BE2C (cell line): ENCODE results near the gene DRC3.
"Not testable (repeated sequence)": the region's sequence is repeated elsewhere in the genome, so short reads cannot be mapped to it uniquely, and the experiment has no call there.

Experiments used
- DNase-seq: peaks from one replicate; pipeline ENCODE4 v3.0.0-alpha.2; 2020
- H3K27me3 ChIP-seq: fragments of 250-450 bp; sonication (Bioruptor Pico); 2 replicates; pipeline ENCODE4 v1.5.1; 2020; ENCODE audit warnings: mild to moderate bottlenecking
- H3K36me3 ChIP-seq: fragments of 250-450 bp; sonication (Bioruptor Pico); 2 replicates; pipeline ENCODE4 v1.5.1; 2020; ENCODE audit warnings: mild to moderate bottlenecking
- H3K4me1 ChIP-seq: fragments of 250-450 bp; sonication (Bioruptor Pico); 2 replicates; pipeline ENCODE4 v1.5.1; 2020
- H3K4me3 ChIP-seq: 2 replicates; pipeline ENCODE4 v1.5.1; 2011; ENCODE audit warnings: low read depth, low read length
- H3K9me3 ChIP-seq: fragments of 250-450 bp; sonication (Bioruptor Pico); 2 replicates; pipeline ENCODE4 v1.5.1; 2020
- TF ChIP-seq, protein P1 (sequence below): IDR thresholded peaks from 2 replicates; pipeline ENCODE4 v1.5.1; 2012; ENCODE audit warnings: mild to moderate bottlenecking, low read depth, low read length

DRC3 gene

GRCh38 chr17:17934806-17935205 is 37.9 kb upstream of the DRC3 start:
- TF ChIP-seq, protein P1, sequence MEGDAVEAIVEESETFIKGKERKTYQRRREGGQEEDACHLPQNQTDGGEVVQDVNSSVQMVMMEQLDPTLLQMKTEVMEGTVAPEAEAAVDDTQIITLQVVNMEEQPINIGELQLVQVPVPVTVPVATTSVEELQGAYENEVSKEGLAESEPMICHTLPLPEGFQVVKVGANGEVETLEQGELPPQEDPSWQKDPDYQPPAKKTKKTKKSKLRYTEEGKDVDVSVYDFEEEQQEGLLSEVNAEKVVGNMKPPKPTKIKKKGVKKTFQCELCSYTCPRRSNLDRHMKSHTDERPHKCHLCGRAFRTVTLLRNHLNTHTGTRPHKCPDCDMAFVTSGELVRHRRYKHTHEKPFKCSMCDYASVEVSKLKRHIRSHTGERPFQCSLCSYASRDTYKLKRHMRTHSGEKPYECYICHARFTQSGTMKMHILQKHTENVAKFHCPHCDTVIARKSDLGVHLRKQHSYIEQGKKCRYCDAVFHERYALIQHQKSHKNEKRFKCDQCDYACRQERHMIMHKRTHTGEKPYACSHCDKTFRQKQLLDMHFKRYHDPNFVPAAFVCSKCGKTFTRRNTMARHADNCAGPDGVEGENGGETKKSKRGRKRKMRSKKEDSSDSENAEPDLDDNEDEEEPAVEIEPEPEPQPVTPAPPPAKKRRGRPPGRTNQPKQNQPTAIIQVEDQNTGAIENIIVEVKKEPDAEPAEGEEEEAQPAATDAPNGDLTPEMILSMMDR, result no peak
- H3K9me3 ChIP-seq, result no peaks in the 10 kb centered on the region
- no peaks in the 10 kb centered on the region for H3K36me3 ChIP-seq
- no peak for DNase-seq
- no peaks in the 10 kb centered on the region for H3K27me3 ChIP-seq
- H3K4me3 ChIP-seq, result no peak overlapping the region
- no peaks in the 10 kb centered on the region for H3K4me1 ChIP-seq

DNA sequence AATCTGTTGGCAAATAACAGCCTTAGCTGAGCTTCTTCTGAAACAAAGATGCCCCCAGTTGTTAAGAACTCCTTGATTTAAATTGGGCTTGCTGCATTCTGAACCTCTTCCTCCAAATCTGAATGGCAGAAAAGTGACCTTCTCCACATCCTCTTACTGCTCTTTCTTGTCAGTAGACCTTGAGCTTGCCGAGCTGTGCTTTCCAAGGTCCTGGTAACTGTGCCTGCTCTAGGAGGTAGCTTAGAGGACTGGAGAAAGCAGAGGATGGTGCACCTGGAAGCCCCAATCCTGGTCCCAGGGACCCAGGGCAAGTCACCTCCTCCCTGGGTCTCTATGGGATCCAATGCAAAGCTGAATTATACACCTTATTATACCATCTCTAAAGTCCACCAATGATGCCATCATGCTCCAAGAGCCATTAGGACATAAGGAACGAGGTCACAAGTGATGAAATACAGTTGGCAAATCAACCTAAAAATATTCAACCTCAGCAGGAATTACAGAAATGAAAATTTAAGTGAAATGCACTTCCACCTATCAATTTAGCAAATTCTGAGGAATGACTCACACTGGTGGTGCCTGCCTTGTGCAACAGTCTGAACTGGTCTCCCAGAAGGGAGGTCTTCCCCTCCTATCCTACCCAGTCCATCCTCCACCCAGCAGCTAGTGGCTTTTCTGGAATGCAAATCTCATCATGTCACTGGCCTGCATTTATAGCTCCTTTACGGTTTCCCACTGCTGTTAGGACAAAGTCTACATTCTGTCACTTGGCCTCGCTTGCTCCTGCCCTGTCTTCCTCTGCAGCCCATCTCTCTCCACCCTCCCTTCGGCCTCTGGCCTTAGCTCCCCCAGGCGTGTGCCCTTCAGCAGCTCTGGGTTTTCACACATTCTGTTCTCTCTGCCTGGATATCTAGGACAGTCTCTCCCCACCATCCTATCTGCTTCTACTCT is 37.1 kb upstream of the DRC3 start:
- H3K4me3 ChIP-seq, result no peak overlapping the region
- TF ChIP-seq, protein P1, result no peak
- no peaks in the 10 kb centered on the region for H3K9me3 ChIP-seq
- no peaks in the 10 kb centered on the region for H3K27me3 ChIP-seq
- peaks cover 5% of the 10 kb centered on the region for H3K4me1 ChIP-seq
- H3K36me3 ChIP-seq, result no peaks in the 10 kb centered on the region
- no peak for DNase-seq

DNA sequence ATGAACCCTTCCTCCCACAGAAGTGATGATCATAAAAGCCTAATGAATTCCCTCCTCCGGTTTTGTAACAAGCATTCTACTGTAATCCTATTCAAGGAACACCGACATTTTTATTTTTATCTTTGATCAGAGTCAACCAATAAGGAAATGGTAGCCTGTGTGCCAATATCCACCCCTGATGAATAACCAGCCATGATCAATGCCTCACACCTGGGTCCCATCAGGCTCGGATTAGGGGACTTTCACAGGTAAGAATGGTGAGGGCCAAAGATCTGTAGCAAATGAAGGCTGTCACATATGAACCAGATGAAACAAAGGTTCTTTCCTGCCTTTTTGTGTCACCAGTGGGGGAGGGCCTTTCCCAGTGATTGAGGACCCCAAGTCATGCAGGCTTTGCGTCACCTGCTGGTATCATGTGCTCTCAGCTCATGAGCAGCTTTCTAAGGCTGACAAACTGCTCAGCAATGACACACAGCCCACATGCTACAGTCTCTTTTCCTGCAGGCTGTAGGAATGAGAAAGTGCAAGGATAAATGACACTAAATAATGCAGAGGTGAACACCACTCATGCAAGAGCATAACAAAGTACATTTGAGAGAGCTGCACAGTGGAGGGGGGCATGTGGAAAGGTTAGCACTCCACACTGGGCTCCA is 35.3 kb upstream of the DRC3 start:
- TF ChIP-seq, protein P1, result no peak
- no peak for DNase-seq
- no peaks in the 10 kb centered on the region for H3K36me3 ChIP-seq
- no peak overlapping the region for H3K4me3 ChIP-seq
- H3K9me3 ChIP-seq, result no peaks in the 10 kb centered on the region
- no peaks in the 10 kb centered on the region for H3K27me3 ChIP-seq
- H3K4me1 ChIP-seq, result peaks cover 17% of the 10 kb centered on the region

GRCh38 chr17:17937958-17938357 is 34.7 kb upstream of the DRC3 start:
- H3K27me3 ChIP-seq, result no peaks in the 10 kb centered on the region
- TF ChIP-seq, protein P1, result no peak
- no peak for DNase-seq
- H3K4me3 ChIP-seq, result no peak overlapping the region
- H3K36me3 ChIP-seq, result no peaks in the 10 kb centered on the region
- H3K9me3 ChIP-seq, result no peaks in the 10 kb centered on the region
- H3K4me1 ChIP-seq, result peaks cover 17% of the 10 kb centered on the region

- Histone ChIP-seq H3K27me3 (no peaks in the 10 kb centered on the region), H3K4me3 (no peak overlapping the region), H3K4me1 (peaks cover 22% of the 10 kb centered on the region), H3K36me3 (no peaks in the 10 kb centered on the region), H3K9me3 (no peaks in the 10 kb centered on the region)
- TF ChIP-seq, protein P1, result no peak
- DNase-seq, result no peak
Observed at GRCh38 chr17:17938388-17939107, 34.1 kb upstream of the DRC3 start.

DNA sequence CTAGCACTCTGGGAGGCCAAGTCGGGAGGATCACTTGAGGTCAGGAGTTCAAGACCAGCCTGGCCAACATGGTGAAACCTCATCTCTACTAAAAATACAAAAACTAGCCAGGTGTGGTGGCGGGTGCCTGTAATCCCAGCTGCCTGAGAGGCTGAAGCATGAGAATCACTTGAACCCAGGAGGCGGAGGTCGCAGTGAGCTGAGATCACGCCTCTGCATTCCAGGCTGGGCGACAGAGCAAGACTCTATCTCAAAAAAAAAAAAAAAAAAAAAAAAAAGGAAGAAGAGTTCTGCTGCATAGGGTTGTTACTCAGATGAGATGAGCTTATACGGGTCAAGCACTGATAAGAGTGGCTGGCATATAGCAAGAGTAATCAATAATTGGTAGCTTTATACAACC is 32.7 kb upstream of the DRC3 start:
- H3K9me3 ChIP-seq, H3K4me3 ChIP-seq, H3K36me3 ChIP-seq, DNase-seq, H3K27me3 ChIP-seq: not testable (repeated sequence)
- peaks cover 31% of the 10 kb centered on the region for H3K4me1 ChIP-seq
